Pancreas (tissue), 10 donors: ENCODE results near the gene GLOD4. TPM values are rescaled to one million over a fixed set of nuclear protein-coding genes. Genes with fewer than 3 reads are reported as not detected.
A peak's percentile ranks its signal among the peaks of the same experiment; 100 is the strongest.
"Not testable (repeated sequence)": the region's sequence is repeated elsewhere in the genome, so short reads cannot be mapped to it uniquely, and the experiment has no call there.

Experiments used
- ATAC-seq, 4 donors: fragments of 200-7000 bp; cut with Tn5 transposase; one replicate each; pipeline versions ENCODE4 v1.8.0 to v1.9.1; 2020; ENCODE audit warnings: mild to moderate bottlenecking in 4 of 4, moderate library complexity in 4 of 4
- DNase-seq, 6 donors: peaks; one replicate each; pipeline ENCODE4 v3.0.0-alpha.2; 2020
- FAIRE-seq: peaks from 2 replicates; lab custom pipeline; 2012; peaks lifted over from hg19 to GRCh38; lab: Jason Lieb, UNC
- H3K27ac ChIP-seq, 4 donors: fragments of 200-600 bp; sonication (generic); 1 replicate in 3 of 4; 2 replicates in 1 of 4; pipeline versions ENCODE4 v1.5.0 to v1.8.0; 2020
- H3K27me3 ChIP-seq, 4 donors: fragments of 200-600 bp; one replicate each; pipeline ENCODE4 v1.8.0; 2021
- H3K36me3 ChIP-seq, 3 donors: fragments of 200-600 bp; sonication (generic) in 1 of 3; one replicate each; pipeline versions ENCODE4 v1.5.0 to v1.8.0; 2020 to 2021
- H3K4me1 ChIP-seq, 3 donors: fragments of 200-600 bp; one replicate each; pipeline ENCODE4 v1.8.0; 2021
- H3K4me3 ChIP-seq, 4 donors: fragments of 200-600 bp; sonication (generic) in 2 of 4; one replicate each; pipeline versions ENCODE4 v1.5.0 to v1.8.0; 2020 to 2021
- H3K9me3 ChIP-seq, 4 donors: fragments of 200-600 bp; one replicate each; pipeline ENCODE4 v1.8.0; 2021
- WGBS, 2 donors: extraction: QIAGEN DNeasy Blood & Tissue Kit; methylation state at CpG; one replicate each; pipeline ENCODE4 v1.1.7; 2013; 5-methylcytosine and 5-hydroxymethylcytosine counted together
- intact Hi-C, 3 donors: fragments of 100-400 bp; cut with DNase I; formaldehyde crosslinking; loops; one replicate each; pipeline versions ENCODE4 v1.11.1 to v1.14.2; 2022
- polyA plus RNA-seq, 2 donors: library from polyadenylated mRNA; stranded (reverse); fragments of 200-250 nt; gene quantifications; one replicate each; pipeline ENCODE4 v1.2.3, GENCODE V29; 2013
- total RNA-seq, 6 donors: library from RNA; stranded (reverse); fragmentation: NEBNext Ultra II Directional in 4 of 6; extraction: Animal tissue kit (Norgen Biotek cat#: 25700) in 4 of 6; gene quantifications; one replicate each; pipeline versions ENCODE4 v1.2.1 to v1.2.4, GENCODE V29; 2021 to 2023
- TF ChIP-seq, protein P1 (sequence below), 4 donors: fragments of 200-600 bp; sonication (generic) in 3 of 4; IDR thresholded peaks; one replicate each; pipeline versions ENCODE4 v1.5.0 to v1.8.0; 2021; ENCODE audit warnings: antibody characterized with exemption in 4 of 4
- donor health status: healthy with polysubstance abuse.
- donor health status: DM: no; HTN: no; CAD: no; lungs with moderate emphysema.
- donor health status: DM: no; HTN: no; CAD: no.
- donor health status: control.
- donor health status: control.
- donor health status: Bipolar disorder and iron deficiency.
- donor health status: DM: yes; HTN: yes; CAD: no.
- donor health status: DM: no; HTN: no; CAD: no.
- donor health status: DM: no; HTN: no; CAD: no.
- donor health status: DM: yes; HTN: yes; CAD: no.

The GLOD4 gene
- total and polyA plus RNA-seq, 8 donors, result 18.7 to 36.8 (median 28.0) TPM

DNA sequence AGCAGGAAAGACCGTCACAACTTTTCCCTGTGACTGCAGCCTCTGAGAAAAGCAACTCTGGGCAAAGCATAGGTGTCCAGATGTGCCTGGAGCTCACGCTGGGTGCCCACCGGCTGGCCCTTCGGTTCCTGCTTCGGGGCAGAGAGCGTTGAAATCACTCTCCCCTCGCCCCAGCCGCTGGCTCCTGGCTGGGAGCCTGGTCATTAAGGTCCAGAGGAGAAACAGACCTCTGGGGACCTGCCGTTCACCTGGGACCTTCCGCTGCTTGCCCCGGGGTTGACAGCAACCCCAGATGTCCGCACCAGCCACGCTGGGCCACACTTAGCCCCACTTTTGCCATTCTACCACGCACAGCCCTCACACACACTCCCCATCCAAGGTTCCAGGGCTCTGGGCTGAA lies 13.2 kb upstream of the GLOD4 start:
- H3K4me1 ChIP-seq, result peaks cover 5 to 17% (median 9%) of the 10 kb centered on the region in 3 donors
- H3K9me3 ChIP-seq, result no peaks in the 10 kb centered on the region
- peaks cover 0 to 11% (median 0%) of the 10 kb centered on the region in 3 donors for H3K36me3 ChIP-seq
- H3K4me3 ChIP-seq, result peak overlapping the region in 2 of 4 donors; percentile 11 to 38
- 39 to 49% methylated on average over 14 of the region's 14 CpGs for WGBS, 2 donors
- intact Hi-C loops, result loop anchor here (5.0 to 10.0 kb wide), 3 partner anchors 80 to 190 kb away; no protein-coding TSS in a partner anchor
- ATAC-seq, result peak; percentile 16 to 29 (median 22)
- H3K27ac ChIP-seq, result peak overlapping the region; percentile 49 to 85 (median 57)
- no peak for FAIRE-seq
- no peak for DNase-seq
- no peaks in the 10 kb centered on the region for H3K27me3 ChIP-seq
- TF ChIP-seq, protein P1, sequence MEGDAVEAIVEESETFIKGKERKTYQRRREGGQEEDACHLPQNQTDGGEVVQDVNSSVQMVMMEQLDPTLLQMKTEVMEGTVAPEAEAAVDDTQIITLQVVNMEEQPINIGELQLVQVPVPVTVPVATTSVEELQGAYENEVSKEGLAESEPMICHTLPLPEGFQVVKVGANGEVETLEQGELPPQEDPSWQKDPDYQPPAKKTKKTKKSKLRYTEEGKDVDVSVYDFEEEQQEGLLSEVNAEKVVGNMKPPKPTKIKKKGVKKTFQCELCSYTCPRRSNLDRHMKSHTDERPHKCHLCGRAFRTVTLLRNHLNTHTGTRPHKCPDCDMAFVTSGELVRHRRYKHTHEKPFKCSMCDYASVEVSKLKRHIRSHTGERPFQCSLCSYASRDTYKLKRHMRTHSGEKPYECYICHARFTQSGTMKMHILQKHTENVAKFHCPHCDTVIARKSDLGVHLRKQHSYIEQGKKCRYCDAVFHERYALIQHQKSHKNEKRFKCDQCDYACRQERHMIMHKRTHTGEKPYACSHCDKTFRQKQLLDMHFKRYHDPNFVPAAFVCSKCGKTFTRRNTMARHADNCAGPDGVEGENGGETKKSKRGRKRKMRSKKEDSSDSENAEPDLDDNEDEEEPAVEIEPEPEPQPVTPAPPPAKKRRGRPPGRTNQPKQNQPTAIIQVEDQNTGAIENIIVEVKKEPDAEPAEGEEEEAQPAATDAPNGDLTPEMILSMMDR (IDR thresholded peaks at IDR 0.05), result no peak

DNA sequence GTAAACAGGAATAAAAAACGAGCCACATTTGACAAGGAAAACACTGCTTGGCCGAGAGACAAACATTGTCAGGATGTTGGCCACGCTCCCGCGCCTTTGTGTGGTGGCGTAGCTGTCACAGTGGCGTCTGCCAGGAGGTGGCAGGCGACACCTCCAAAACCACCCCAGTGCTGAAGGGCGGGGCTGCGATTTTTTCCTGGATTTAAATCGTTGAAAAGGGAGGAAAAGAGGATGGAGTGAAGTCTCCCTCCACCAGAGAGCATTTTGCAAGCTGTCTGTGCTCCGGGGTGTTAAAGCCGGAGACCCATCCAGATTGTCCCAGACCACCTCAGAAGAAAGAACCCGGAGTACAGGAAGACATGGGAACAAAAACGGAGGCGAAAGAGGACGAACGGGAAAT lies 12.8 kb upstream of the GLOD4 start:
- DNase-seq (peak; percentile 91 to 96 (median 93)), ATAC-seq (peak; percentile 87 to 94 (median 94)), FAIRE-seq (no peak)
- 6 to 8% methylated on average over 18 of the region's 18 CpGs for WGBS, 2 donors
- TF ChIP-seq, protein P1 (IDR thresholded peaks at IDR 0.05), result peak; percentile 69 to 75 (median 73)
- no peaks in the 10 kb centered on the region for H3K9me3 ChIP-seq
- H3K27ac ChIP-seq, result peak overlapping the region; percentile 49 to 85 (median 57)
- intact Hi-C loops, result loop anchor here (5.0 to 10.0 kb wide), 3 partner anchors 80 to 190 kb away; no protein-coding TSS in a partner anchor
- H3K27me3 ChIP-seq, result no peaks in the 10 kb centered on the region
- H3K36me3 ChIP-seq, result peaks cover 0 to 11% (median 0%) of the 10 kb centered on the region in 3 donors
- peak overlapping the region in 2 of 4 donors; percentile 11 to 38 for H3K4me3 ChIP-seq
- H3K4me1 ChIP-seq, result peaks cover 5 to 17% (median 9%) of the 10 kb centered on the region in 3 donors

DNA sequence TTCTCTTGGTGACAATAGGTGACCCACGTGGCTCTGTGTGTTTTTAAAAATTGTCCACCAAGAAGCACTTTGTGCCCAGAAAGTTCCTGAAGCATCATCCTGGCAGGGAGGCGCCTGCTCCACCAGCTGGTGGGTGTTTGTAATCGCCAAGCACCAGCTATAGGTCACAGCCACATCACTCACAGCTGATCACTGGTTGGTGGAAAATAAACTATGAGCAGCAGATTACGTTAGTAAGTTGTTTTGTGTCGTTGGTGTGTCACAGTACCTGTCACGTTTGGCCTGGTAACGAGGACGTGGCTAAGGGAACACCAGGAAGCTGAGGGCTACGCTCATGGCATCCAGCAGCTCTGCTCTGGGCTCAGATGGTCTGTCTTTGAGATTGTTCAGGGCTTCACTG lies 10.2 kb upstream of the GLOD4 start:
- no peaks in the 10 kb centered on the region for H3K9me3 ChIP-seq
- DNase-seq (no peak), FAIRE-seq (no peak), ATAC-seq (no peak)
- TF ChIP-seq, protein P1 (IDR thresholded peaks at IDR 0.05), result no peak
- H3K27ac ChIP-seq, result no peak overlapping the region
- no peak overlapping the region for H3K4me3 ChIP-seq
- no peaks in the 10 kb centered on the region for H3K27me3 ChIP-seq
- peaks cover 12 to 28% (median 18%) of the 10 kb centered on the region in 3 donors for H3K4me1 ChIP-seq
- H3K36me3 ChIP-seq, result peaks cover 0 to 17% (median 0%) of the 10 kb centered on the region in 3 donors
- 72 to 75% methylated on average over 9 of the region's 9 CpGs for WGBS, 2 donors
- intact Hi-C loops, result loop anchor here in 2 of 3 donors (10.0 kb wide), 2 partner anchors 83 to 193 kb away; no protein-coding TSS in a partner anchor

DNA sequence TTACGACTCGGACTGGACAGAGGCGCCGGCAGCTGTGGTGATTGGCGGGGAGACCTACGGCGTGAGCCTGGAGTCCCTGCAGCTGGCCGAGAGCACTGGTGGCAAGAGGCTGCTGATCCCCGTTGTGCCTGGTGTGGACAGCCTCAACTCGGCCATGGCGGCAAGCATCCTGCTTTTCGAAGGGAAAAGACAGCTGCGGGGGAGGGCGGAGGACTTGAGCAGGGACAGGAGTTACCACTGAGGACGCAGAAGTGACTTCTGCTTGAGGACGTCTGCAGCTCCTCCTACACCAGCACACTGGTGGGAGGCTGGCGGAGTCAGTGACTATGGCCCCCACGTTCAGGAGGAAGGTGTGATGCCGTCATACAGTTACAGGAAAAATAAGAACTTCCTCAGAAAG lies 9.7 kb upstream of the GLOD4 start:
- ATAC-seq (no peak), FAIRE-seq (no peak), DNase-seq (peak in 1 of 6 donors; percentile 56)
- H3K36me3 ChIP-seq, result peaks cover 0 to 17% (median 0%) of the 10 kb centered on the region in 3 donors
- H3K27ac ChIP-seq, result no peak overlapping the region
- H3K9me3 ChIP-seq, result no peaks in the 10 kb centered on the region
- WGBS, 2 donors, result 86 to 90% methylated on average over 19 of the region's 19 CpGs
- H3K4me3 ChIP-seq, result no peak overlapping the region
- H3K27me3 ChIP-seq, result no peaks in the 10 kb centered on the region
- intact Hi-C loops, result loop anchor here in 2 of 3 donors (10.0 kb wide), 2 partner anchors 83 to 193 kb away; no protein-coding TSS in a partner anchor
- TF ChIP-seq, protein P1 (IDR thresholded peaks at IDR 0.05), result no peak
- peaks cover 17 to 32% (median 22%) of the 10 kb centered on the region in 3 donors for H3K4me1 ChIP-seq

DNA sequence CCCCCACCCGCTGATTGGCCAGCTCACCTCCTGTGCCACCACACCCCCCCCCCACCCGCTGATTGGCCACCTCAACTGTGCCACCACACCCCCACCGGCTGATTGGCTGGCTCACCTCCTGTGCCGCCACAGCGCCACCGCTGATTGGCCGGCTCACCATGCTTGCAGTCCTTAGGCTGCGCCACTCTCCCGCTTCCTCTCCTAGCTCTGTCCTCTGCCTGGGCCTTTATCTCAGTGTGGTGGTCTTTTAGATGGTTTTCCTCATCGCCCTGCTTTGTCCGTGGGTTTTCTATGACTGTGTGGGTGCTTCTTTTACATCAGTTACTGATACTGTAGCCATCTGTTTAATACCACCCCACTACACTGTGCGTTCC lies 8.8 kb upstream of the GLOD4 start:
- 84 to 85% methylated on average over 9 to 10 of the region's 12 CpGs for WGBS, 2 donors
- ATAC-seq, H3K9me3 ChIP-seq, FAIRE-seq, H3K27me3 ChIP-seq, H3K27ac ChIP-seq, H3K4me3 ChIP-seq: not testable (repeated sequence)
- intact Hi-C loops, result loop anchor here in 2 of 3 donors (10.0 kb wide), 2 partner anchors 84 to 194 kb away; no protein-coding TSS in a partner anchor
- H3K4me1 ChIP-seq, result peaks cover 19 to 34% (median 23%) of the 10 kb centered on the region in 3 donors
- peaks cover 0 to 17% (median 0%) of the 10 kb centered on the region in 3 donors for H3K36me3 ChIP-seq
- DNase-seq, result peak in 1 of 6 donors; percentile 22

DNA sequence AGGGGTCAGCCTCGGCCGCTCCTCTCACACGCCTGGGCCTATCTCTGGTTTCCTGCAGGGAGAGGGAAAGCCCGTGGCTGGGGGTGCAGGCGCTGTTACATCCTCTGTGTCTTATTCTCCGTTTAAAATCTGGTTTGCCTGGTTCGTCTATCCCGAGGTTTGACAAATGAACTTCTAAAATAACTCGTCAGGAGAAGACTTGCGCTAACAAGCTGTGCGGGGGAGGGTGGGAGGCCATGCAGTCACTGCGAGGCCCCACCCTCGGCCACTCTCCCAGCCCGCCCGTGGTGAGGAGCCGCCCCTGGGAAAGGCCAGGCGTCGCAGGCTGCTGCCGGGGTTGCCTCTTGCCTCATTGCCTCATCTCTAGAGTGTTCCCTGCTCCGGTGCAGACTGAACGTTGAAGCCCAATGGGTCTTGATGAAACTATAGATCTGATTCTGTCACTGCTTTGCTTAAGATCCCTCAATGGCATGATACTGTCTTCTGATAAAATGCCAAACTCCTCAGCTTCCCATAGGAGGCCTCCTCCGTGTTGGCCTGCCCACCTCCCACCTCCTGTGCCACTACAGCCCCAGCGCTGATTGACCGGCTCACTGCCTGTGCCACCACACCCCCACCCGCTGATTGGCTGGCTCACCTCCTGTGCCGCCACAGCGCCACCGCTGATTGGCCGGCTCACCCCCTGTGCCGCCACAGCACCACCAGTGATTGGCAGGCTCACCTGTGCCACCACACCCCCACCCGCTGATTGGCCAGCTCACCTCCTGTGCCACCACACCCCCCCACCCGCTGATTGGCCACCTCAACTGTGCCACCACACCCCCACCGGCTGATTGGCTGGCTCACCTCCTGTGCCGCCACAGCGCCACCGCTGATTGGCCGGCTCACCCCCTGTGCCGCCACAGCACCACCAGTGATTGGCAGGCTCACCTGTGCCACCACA lies 8.1 kb upstream of the GLOD4 start:
- FAIRE-seq, H3K4me3 ChIP-seq, H3K9me3 ChIP-seq, H3K27me3 ChIP-seq, ATAC-seq, H3K27ac ChIP-seq: not testable (repeated sequence)
- H3K36me3 ChIP-seq, result peaks cover 0 to 17% (median 0%) of the 10 kb centered on the region in 3 donors
- DNase-seq, result peak in 2 of 6 donors; percentile 61 to 64
- intact Hi-C loops, result loop anchor here in 2 of 3 donors (10.0 kb wide), 2 partner anchors 85 to 195 kb away; no protein-coding TSS in a partner anchor
- 53 to 68% methylated on average over 28 to 37 of the region's 38 CpGs for WGBS, 2 donors
- H3K4me1 ChIP-seq, result peaks cover 19 to 30% (median 26%) of the 10 kb centered on the region in 3 donors
